Endothelial cell of umbilical vein (primary cell): ENCODE measurements around the gene JCHAIN. TPM values are rescaled to one million over a fixed set of nuclear protein-coding genes. Genes with fewer than 3 reads are reported as not detected.

Source experiments
- BruUV-seq: library from RNA; stranded (reverse); fragments of 400-500 nt; replicated peaks from 2 replicates; lab custom pipeline; 2021; lab: Mats Ljungman, UMichigan
- CTCF ChIA-PET: fragments of 300-600, 350-600 bp; sonication (Branson Sonifier 250); formaldehyde crosslinking; loops from one replicate; lab custom pipeline; 2021; ENCODE audit warnings: antibody characterized with exemption, inconsistent platforms; lab: Charles Lee
- POLR2A ChIA-PET: fragments of 300-600, 350-600 bp; sonication (Branson Sonifier 250); formaldehyde crosslinking; loops from one replicate; lab custom pipeline; 2021; ENCODE audit warnings: antibody characterized with exemption, inconsistent platforms; lab: Charles Lee
- DNase-seq: peaks from one replicate; pipeline ENCODE4 v3.0.0-alpha.2; 2011; ENCODE audit warnings: low read depth, low spot score
- FAIRE-seq: peaks from 2 replicates; lab custom pipeline; 2011; peaks lifted over from hg19 to GRCh38; lab: Jason Lieb, UNC
- H2AFZ ChIP-seq: 2 replicates; pipeline ENCODE4 v1.6.0; 2012; ENCODE audit warnings: low read depth, low read length, control low read depth, inconsistent platforms
- H3K27ac ChIP-seq: 2 replicates; pipeline ENCODE4 v1.5.1; 2011; ENCODE audit warnings: low read depth, mild to moderate bottlenecking, control low read depth, low read length, moderate library complexity; ENCODE audit not compliant: insufficient read depth
- H3K27me3 ChIP-seq, 2 experiments: 2 replicates each; pipeline versions ENCODE4 v1.6.0 to v1.6.1; 2011; ENCODE audit warnings: low read length in 2 of 2, mixed read lengths in 1 of 2; ENCODE audit not compliant: control insufficient read depth in 2 of 2, insufficient read depth in 2 of 2
- H3K36me3 ChIP-seq, 2 experiments: 2 replicates in 1 of 2; 3 replicates in 1 of 2; pipeline ENCODE4 v1.5.1; 2011; ENCODE audit warnings: low read length in 2 of 2, mild to moderate bottlenecking in 1 of 2, moderate library complexity in 1 of 2; ENCODE audit not compliant: control insufficient read depth in 2 of 2, insufficient read depth in 2 of 2; ENCODE audit errors: extremely low read depth in 1 of 2
- H3K4me1 ChIP-seq: 3 replicates; pipeline ENCODE4 v1.5.1; 2011; ENCODE audit warnings: mild to moderate bottlenecking, low read length; ENCODE audit not compliant: control insufficient read depth, insufficient read depth; ENCODE audit errors: extremely low read depth
- H3K4me2 ChIP-seq: 2 replicates; pipeline ENCODE4 v1.6.1; 2011; ENCODE audit warnings: low read length, control low read depth, mixed read lengths; ENCODE audit not compliant: insufficient read depth
- H3K4me3 ChIP-seq, 3 experiments: fragments of 200-600 bp in 1 of 3; sonication (generic), shearing (Covaris generic) in 1 of 3; replicated peaks in 1 of 3; 2 replicates each; pipeline ENCODE4 v1.5.1; 2011 to 2016; ENCODE audit warnings: control low read depth in 3 of 3, low read length in 3 of 3, mild to moderate bottlenecking in 2 of 3, inconsistent platforms in 1 of 3, low read depth in 1 of 3, moderate library complexity in 1 of 3; ENCODE audit not compliant: insufficient read depth in 1 of 3
- H3K79me2 ChIP-seq: 2 replicates; pipeline ENCODE4 v1.6.0; 2012; ENCODE audit warnings: low read length, inconsistent platforms; ENCODE audit not compliant: control insufficient read depth, insufficient read depth
- H3K9ac ChIP-seq: replicated peaks from 2 replicates; pipeline ENCODE3; 2011; ENCODE audit warnings: low read length, control low read depth; ENCODE audit not compliant: insufficient read depth; ENCODE audit errors: extremely low read depth
- H3K9me1 ChIP-seq: replicated peaks from 3 replicates; pipeline ENCODE4 v1.6.0; 2011; ENCODE audit warnings: mild to moderate bottlenecking, low read length; ENCODE audit not compliant: control insufficient read depth, insufficient read depth; ENCODE audit errors: extremely low read depth
- H3K9me3 ChIP-seq: replicated peaks from 2 replicates; pipeline ENCODE4 v1.5.1; 2012; ENCODE audit warnings: low read length, inconsistent platforms; ENCODE audit not compliant: control insufficient read depth, insufficient read depth
- H4K20me1 ChIP-seq: replicated peaks from 2 replicates; pipeline ENCODE3; 2011; ENCODE audit warnings: mild to moderate bottlenecking, low read length; ENCODE audit not compliant: control insufficient read depth, insufficient read depth; ENCODE audit errors: extremely low read depth
- CTCF ChIP-seq, 2 donors: IDR thresholded peaks; 1 replicate in 1 of 2; 2 replicates in 1 of 2; pipeline ENCODE4 v1.5.1; 2011; ENCODE audit warnings: low read length in 2 of 2, mild to moderate bottlenecking in 2 of 2, moderate library complexity in 2 of 2, control low read depth in 1 of 2, inconsistent platforms in 1 of 2, low read depth in 1 of 2; ENCODE audit not compliant: insufficient read depth in 1 of 2; ENCODE audit errors: extremely low read depth in 1 of 2
- EZH2 ChIP-seq: IDR thresholded peaks from 2 replicates; pipeline ENCODE4 v1.6.1; 2012; ENCODE audit warnings: borderline replicate concordance, low read depth, mild to moderate bottlenecking, moderate library complexity, low read length, inconsistent platforms; ENCODE audit not compliant: severe bottlenecking
- FOS ChIP-seq: IDR thresholded peaks from 2 replicates; pipeline ENCODE4 v1.6.1; 2011; ENCODE audit warnings: mild to moderate bottlenecking, low read length, moderate library complexity, borderline replicate concordance; ENCODE audit not compliant: insufficient read depth
- GATA2 ChIP-seq: IDR thresholded peaks from 2 replicates; pipeline ENCODE4 v1.7.0; 2011; ENCODE audit warnings: low read depth, mild to moderate bottlenecking, moderate library complexity, mixed read lengths, low read length; ENCODE audit not compliant: insufficient read length, insufficient read depth
- JUN ChIP-seq: IDR thresholded peaks from 2 replicates; pipeline ENCODE4 v1.6.1; 2011; ENCODE audit warnings: borderline replicate concordance, low read depth; ENCODE audit not compliant: insufficient read length, insufficient read depth
- MAX ChIP-seq: IDR thresholded peaks from 2 replicates; pipeline ENCODE4 v1.6.1; 2011; ENCODE audit not compliant: insufficient read depth, insufficient read length
- MYC ChIP-seq: IDR thresholded peaks from one replicate; pipeline ENCODE4 v1.6.1; 2011; ENCODE audit warnings: mild to moderate bottlenecking, low read depth, low read length
- POLR2A ChIP-seq: IDR thresholded peaks from 2 replicates; pipeline ENCODE4 v1.6.1; 2012; ENCODE audit warnings: low read depth, mild to moderate bottlenecking, control low read depth, low read length
- POLR2AphosphoS5 ChIP-seq: IDR thresholded peaks from 2 replicates; pipeline ENCODE4 v1.6.1; 2012; ENCODE audit warnings: low read depth, mild to moderate bottlenecking, control low read depth, low read length, moderate library complexity; ENCODE audit not compliant: insufficient read depth
- dilution Hi-C: fragments of 300-500 bp; cut with MboI; formaldehyde crosslinking; loops from one replicate; pipeline ENCODE4 v1.15.0; 2019; ENCODE audit warnings: low sequenced_read_pairs; ENCODE audit not compliant: extremely low pct_ligation_motif_present
- intact Hi-C: fragments of 100-400 bp; cut with micrococcal nuclease; formaldehyde crosslinking; loops from one replicate; pipeline ENCODE4 v1.10.0; 2022
- polyA plus RNA-seq, 4 experiments: library from polyadenylated mRNA; depleted of rRNA in 3 of 4; stranded (reverse) in 3 of 4; unstranded in 1 of 4; fragments of >200 nt; gene quantifications; 2 replicates each; pipeline versions ENCODE4 v1.2.1 to v1.2.3, GENCODE V29; 2011 to 2012; ENCODE audit warnings: missing spikeins in 1 of 4
- total RNA-seq: library from RNA; stranded (reverse); gene quantifications from 2 replicates; pipeline ENCODE4 v1.2.3, GENCODE V29; 2021

JCHAIN gene
- total and polyA plus RNA-seq, 2 donors (not counting 3 experiments of a cell fraction or from before 2014, with no cell fraction given), result not detected

GRCh38 chr4:70640192-70640591 lies 26.1 kb downstream of the JCHAIN start:
- no peaks in the 10 kb centered on the region for H3K36me3 ChIP-seq
- ChIA-PET CTCF (interaction anchor here (1.9 kb wide), 1 partner anchor 12 kb away, joined by 6 read pairs; no protein-coding TSS in a partner anchor), POLR2A (no interaction called here)
- DNase-seq, result no peak
- H3K79me2 ChIP-seq, result no peaks in the 10 kb centered on the region
- H3K4me2 ChIP-seq, result no peak overlapping the region
- H3K4me3 ChIP-seq, result no peak overlapping the region
- H2AFZ ChIP-seq, result no peak overlapping the region
- H3K9me1 ChIP-seq, result no peaks in the 10 kb centered on the region
- no peaks in the 10 kb centered on the region for H4K20me1 ChIP-seq
- H3K27me3 ChIP-seq, result peaks cover 0 to 2% of the 10 kb centered on the region in 2 experiments
- no peak for FAIRE-seq
- dilution Hi-C loops, result no loop called here
- H3K9ac ChIP-seq, result no peak overlapping the region
- BruUV-seq, result no TSS peak
- no peak overlapping the region for H3K27ac ChIP-seq
- TF ChIP-seq EZH2, result no peak
- no peak for TF ChIP-seq MYC
- no peak for TF ChIP-seq GATA2
- TF ChIP-seq POLR2A, result no peak
- TF ChIP-seq POLR2AphosphoS5, result no peak
- no peak for TF ChIP-seq JUN
- TF ChIP-seq MAX, result no peak
- no peak for TF ChIP-seq CTCF (IDR thresholded peaks at IDR 0.05; ENCODE audit: extremely low read depth in 1 of 2, insufficient read depth in 1 of 2, low read depth in 1 of 2, low read length in 2 of 2)
- no peak for TF ChIP-seq FOS
- peaks cover 10% of the 10 kb centered on the region for H3K4me1 ChIP-seq
- intact Hi-C loops, result no loop called here
- H3K9me3 ChIP-seq, result no peaks in the 10 kb centered on the region
